ENCODE results near the gene CDCA7L. TPM values are rescaled to one million over a fixed set of nuclear protein-coding genes. Genes with fewer than 3 reads are reported as not detected.
"Not testable (repeated sequence)": the region's sequence is repeated elsewhere in the genome, so short reads cannot be mapped to it uniquely, and the experiment has no call there.

CDCA7L gene
- total RNA-seq, 1 donor from 2014 or later = 63.7 TPM

- intact Hi-C loops (cut with micrococcal nuclease) = no loop called here
Observed at GRCh38 chr7:21911341-21911875, 34.3 kb downstream of the CDCA7L start.

GRCh38 chr7:21910253-21910652 lies 35.4 kb downstream of the CDCA7L start:
- intact Hi-C loops (cut with micrococcal nuclease) = no loop called here

- intact Hi-C loops (cut with micrococcal nuclease) = no loop called here
Observed at GRCh38 chr7:21908746-21909145, 37.0 kb downstream of the CDCA7L start.

- intact Hi-C loops (cut with micrococcal nuclease) = no loop called here
Observed at GRCh38 chr7:21903020-21903786, 42.5 kb downstream of the CDCA7L start.

- intact Hi-C loops (cut with micrococcal nuclease) = no loop called here
Observed at GRCh38 chr7:21902240-21902639, 43.5 kb downstream of the CDCA7L start.

- intact Hi-C loops (cut with micrococcal nuclease) = loop anchor here (2.0 kb wide), 1 partner anchor 46 kb away; the partner anchor contains the start of gene CDCA7L
Observed at GRCh38 chr7:21898265-21898930, 47.3 kb downstream of the CDCA7L start.

- intact Hi-C loops (cut with micrococcal nuclease) = no loop called here
Observed at GRCh38 chr7:21893401-21893800, 52.3 kb downstream of the CDCA7L start.

GRCh38 chr7:21891291-21891690 lies 54.4 kb downstream of the CDCA7L start:
- intact Hi-C loops (cut with micrococcal nuclease) = no loop called here

GRCh38 chr7:21887779-21888178 lies 57.9 kb downstream of the CDCA7L start:
- intact Hi-C loops (cut with micrococcal nuclease) = no loop called here

GRCh38 chr7:21887353-21887752 lies 58.3 kb downstream of the CDCA7L start:
- intact Hi-C loops (cut with micrococcal nuclease) = no loop called here

GRCh38 chr7:21886396-21886795 lies 59.3 kb downstream of the CDCA7L start:
- intact Hi-C loops (cut with micrococcal nuclease) = no loop called here

GRCh38 chr7:21884496-21884895 lies 61.2 kb downstream of the CDCA7L start:
- intact Hi-C loops (cut with micrococcal nuclease) = no loop called here

- intact Hi-C loops (cut with micrococcal nuclease) = not testable (repeated sequence)
Observed at GRCh38 chr7:21883501-21883900, 62.2 kb downstream of the CDCA7L start.

- intact Hi-C loops (cut with micrococcal nuclease) = no loop called here
Observed at GRCh38 chr7:21883069-21883468, 62.6 kb downstream of the CDCA7L start.

GRCh38 chr7:21869785-21870402 lies 75.8 kb downstream of the CDCA7L start:
- intact Hi-C loops (cut with micrococcal nuclease) = no loop called here

- intact Hi-C loops (cut with micrococcal nuclease) = no loop called here
Observed at GRCh38 chr7:21868576-21868850, 77.2 kb downstream of the CDCA7L start.

GRCh38 chr7:21867816-21868575 lies 77.7 kb downstream of the CDCA7L start:
- intact Hi-C loops (cut with micrococcal nuclease) = no loop called here

GRCh38 chr7:21867226-21867625 lies 78.5 kb downstream of the CDCA7L start:
- intact Hi-C loops (cut with micrococcal nuclease) = no loop called here

GRCh38 chr7:21866731-21867130 lies 79.0 kb downstream of the CDCA7L start:
- intact Hi-C loops (cut with micrococcal nuclease) = no loop called here

GRCh38 chr7:21865631-21866204 lies 80.0 kb downstream of the CDCA7L start:
- intact Hi-C loops (cut with micrococcal nuclease) = not testable (repeated sequence)

GRCh38 chr7:21851559-21851967 lies 94.1 kb downstream of the CDCA7L start:
- intact Hi-C loops (cut with micrococcal nuclease) = loop anchor here (2.0 kb wide), 1 partner anchor 45 kb away; no protein-coding TSS in a partner anchor

Measured in T-helper 2 cell treated with Interferon-gamma antibody and Interleukin-4, amounts not matched to agents 100 ng/mL and 5 ng/mL, for 36 hours (primary cell).